C4-2B (cell line): Measurements from ENCODE around the gene C1QTNF6.

Source experiments
- H3K27ac ChIP-seq: fragments of 450-650 bp; 2 replicates; pipeline ENCODE4 v1.5.1; 2017
- CTCF ChIP-seq: fragments of 450-650 bp; conservative IDR thresholded peaks from 2 replicates; pipeline ENCODE4 v1.5.1; 2017; ENCODE audit warnings: mild to moderate bottlenecking
- ZFX ChIP-seq: fragments of 450-650 bp; IDR thresholded peaks from 2 replicates; pipeline ENCODE4 v1.6.1; 2017

The C1QTNF6 gene

DNA sequence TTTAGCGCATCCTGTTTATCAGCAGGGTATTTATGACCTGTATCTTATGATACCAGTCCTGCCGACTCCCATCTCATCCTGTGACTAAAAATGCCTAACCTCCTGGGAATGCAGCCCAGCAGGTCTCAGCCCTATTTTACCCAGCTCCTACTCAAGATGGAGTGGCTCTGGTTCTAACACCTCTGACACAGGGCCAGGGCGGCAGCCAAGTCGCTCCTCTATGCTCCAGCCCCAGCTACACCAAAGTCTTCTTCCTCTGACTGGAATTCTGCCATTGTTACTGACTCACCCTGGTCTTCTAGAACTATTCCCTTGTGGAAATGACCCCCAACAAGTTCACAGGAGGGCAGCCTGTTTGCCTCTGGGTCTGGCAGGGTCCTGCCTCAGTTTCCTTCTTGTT lies 7.9 kb upstream of the C1QTNF6 start:
- no peak for TF ChIP-seq CTCF
- TF ChIP-seq ZFX, result no peak
- peak overlapping the region; percentile 77 for H3K27ac ChIP-seq

DNA sequence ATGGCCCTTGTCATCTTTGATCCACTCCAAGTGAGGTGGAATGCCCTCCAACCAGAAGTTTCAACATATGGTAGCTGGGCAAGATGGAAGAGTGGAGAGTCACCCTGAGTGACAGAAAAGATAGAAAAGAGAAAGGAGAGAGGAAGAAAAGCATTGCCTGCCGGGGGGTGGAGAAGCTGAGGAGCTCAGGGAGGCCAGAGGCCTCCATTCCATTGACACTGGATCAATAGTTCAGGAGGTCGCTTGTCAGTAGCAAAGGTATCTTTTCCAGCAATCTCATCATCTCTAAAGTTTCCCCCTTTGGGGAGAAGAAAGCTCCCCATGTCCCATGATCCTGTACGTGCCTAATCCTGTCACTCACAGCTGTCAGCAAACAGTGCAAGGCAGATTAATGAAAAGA lies 6.7 kb upstream of the C1QTNF6 start:
- TF ChIP-seq CTCF (no peak), ZFX (no peak)
- H3K27ac ChIP-seq, result no peak overlapping the region

- TF ChIP-seq ZFX (no peak), CTCF (no peak)
- no peak overlapping the region for H3K27ac ChIP-seq
Measured at GRCh38 chr22:37193629-37194191, 5.7 kb upstream of the C1QTNF6 start.

DNA sequence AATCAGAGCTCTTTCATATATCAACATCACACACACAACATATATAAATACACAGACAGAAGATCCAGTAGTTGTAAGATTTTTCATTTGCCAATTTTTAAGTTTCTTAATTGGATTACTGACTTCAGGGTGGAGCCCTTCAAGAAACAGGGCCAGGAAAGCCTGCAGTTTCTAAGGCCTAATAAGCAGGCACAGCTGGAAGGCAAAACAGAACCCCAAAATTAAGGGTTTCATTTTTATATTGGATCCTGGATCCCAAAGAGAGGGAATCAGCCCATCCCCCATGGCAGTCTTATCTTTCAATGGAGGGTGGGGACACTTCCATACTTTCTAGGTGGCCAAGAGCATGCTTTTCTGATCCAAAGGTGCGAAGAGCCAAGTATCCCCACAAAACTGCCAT lies 4.7 kb upstream of the C1QTNF6 start:
- TF ChIP-seq ZFX (no peak), CTCF (no peak)
- H3K27ac ChIP-seq, result no peak overlapping the region

DNA sequence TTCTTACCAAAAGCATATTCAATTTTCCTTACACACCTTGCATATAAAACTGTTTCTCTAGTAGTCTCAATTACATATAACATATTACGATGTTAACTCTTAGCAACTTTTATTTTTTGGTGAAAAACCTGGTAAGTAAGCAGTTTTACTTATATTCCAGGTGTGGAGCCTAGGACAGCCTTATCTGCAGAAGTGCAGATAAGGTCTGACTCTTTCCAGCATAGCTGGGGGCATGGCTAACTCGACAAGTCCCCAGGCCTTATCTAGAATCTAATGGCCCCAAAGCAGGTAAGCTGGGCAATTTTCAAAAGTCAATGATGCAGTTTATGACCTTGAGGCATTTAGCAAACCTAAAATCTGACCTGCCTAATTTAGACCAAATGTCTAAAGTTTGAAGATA lies 4.2 kb upstream of the C1QTNF6 start:
- TF ChIP-seq ZFX (no peak), CTCF (no peak)
- no peak overlapping the region for H3K27ac ChIP-seq

DNA sequence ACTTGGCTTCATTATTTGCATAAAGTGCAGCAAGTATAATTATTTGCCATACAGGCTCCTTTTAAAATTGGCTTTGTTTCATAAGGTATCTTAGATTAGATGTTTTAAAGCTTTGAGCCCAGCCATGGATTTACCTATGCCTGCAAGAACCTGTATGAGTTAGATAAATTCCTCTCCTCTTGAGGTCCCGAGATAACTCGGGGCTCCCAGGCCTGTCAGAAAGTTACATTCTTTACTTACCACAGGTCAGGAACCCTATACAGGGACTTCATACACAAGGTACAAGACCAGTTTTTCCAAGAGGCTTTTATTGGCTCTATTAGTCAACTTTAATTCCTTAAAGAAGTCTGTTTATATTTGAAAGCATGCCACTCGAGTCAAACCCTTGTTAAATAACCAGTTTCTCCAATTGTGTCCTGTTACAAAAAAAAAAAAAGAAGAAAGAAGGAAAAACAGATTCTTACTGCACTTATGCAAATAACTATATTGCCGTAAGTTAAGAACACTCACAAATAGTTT lies 2.3 kb upstream of the C1QTNF6 start:
- H3K27ac ChIP-seq, result no peak overlapping the region
- TF ChIP-seq CTCF (no peak), ZFX (no peak)

- 0 out of 2 replicates have a peak overlapping the region, but pooled peaks have one; percentile 5 for H3K27ac ChIP-seq
- no peak for TF ChIP-seq CTCF
- no peak for TF ChIP-seq ZFX
Measured at GRCh38 chr22:37188901-37189466, 937 bp upstream of the C1QTNF6 start.
